NCI-H526 (cell line): ENCODE measurements around the gene DLG3.
A peak's percentile ranks its signal among the peaks of the same experiment; 100 is the strongest.
"Not testable (repeated sequence)": the region's sequence is repeated elsewhere in the genome, so short reads cannot be mapped to it uniquely, and the experiment has no call there.

ENCODE experiments used
- DNase-seq, 2 experiments: peaks; one replicate each; lab custom pipeline; 2025; lab: John Stamatoyannopoulos, UW

DLG3 gene

GRCh38 chrX:70444326-70444945, at the start of gene DLG3:
Gene DLG3 (plus strand): TSS chrX:70444835. CDS start chrX:70445202, 367 bp downstream.
- peak; percentile 31 to 70 for DNase-seq

- no peak for DNase-seq
These were observed 45.7 kb upstream of the DLG3 start for GRCh38 chrX:70398899-70399298.

DNA sequence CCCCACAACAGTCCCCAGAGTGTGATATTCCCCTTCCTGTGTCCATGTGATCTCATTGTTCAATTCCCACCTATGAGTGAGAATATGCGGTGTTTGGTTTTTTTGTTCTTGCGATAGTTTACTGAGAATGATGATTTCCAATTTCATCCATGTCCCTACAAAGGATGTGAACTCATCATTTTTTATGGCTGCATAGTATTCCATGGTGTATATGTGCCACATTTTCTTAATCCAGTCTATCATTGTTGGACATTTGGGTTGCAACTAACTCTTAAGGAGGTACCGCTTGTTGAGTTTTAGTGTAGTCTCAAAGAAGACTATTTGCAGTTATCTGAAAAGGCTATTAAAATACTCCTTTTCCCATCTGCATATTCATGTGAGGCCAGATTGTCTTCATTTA, 44.5 kb upstream of the DLG3 start:
- DNase-seq = not testable (repeated sequence)

- DNase-seq = no peak
These were observed 41.9 kb upstream of the DLG3 start for GRCh38 chrX:70402721-70403120.

GRCh38 chrX:70405003-70405402, 39.6 kb upstream of the DLG3 start:
- no peak for DNase-seq

DNA sequence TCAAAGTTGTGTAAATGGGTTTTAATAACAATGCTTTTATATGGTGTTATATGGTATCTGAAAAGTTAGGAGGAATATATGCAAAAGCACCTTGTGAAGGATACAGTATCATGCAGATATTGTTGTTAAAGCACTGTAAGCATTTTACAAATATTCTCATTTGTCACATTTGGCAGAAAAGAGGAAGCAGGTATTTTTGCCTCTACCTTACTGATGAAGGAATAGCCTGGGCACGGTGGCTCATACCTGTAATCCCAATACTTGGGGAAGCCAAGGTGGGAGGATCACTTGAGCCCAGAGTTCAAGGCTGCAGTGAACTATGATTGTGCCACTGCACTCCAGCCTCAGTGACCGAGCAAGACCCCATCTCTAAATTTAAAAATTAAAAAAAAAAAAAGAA, 33.7 kb upstream of the DLG3 start:
- DNase-seq = no peak

GRCh38 chrX:70411475-70411874, 33.2 kb upstream of the DLG3 start:
- DNase-seq = no peak

DNA sequence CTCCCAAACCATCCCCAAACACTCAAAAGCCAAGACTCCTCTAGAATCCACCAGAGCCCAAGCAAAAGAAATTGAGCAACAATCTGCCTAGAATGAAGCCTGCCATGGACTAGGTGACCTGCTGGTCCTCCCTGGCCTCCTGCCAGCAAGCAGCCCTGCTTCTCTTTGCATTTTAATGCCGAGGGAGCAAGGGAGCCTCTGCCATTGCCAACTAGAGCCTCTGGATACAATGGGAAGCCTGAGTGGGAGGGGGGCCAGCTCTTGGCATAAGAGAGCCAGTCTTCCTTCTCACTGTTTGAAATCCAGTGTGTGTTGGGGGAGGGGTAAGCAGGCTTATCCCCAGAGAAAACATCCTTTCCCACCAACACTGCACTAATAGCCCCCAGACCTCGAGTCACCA, 23.0 kb upstream of the DLG3 start:
- no peak for DNase-seq

DNA sequence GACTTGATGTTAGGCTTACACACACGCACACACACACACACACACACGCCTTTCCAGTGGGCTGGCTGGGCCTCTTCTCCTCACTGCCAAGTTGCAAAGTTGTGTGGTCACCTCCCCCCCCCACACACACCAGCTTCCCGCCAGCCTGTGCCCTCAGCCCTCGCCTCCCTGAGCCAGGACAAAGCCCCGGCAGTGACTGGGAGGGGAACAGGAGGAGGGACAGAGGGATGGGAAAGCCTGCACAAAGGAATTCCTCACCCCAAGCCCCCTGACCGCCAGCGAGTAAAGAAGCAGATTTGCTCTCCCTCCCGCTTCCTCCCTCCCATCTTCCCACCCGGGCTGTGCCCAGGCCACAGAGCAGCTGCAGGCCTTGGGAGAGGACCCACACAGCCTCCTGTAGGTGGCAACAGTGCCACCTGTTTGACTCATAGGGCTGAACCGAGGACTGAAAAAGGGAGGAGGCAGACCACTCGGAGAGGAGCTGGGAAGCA, 21.7 kb upstream of the DLG3 start, which contains the start of gene GDPD2:
TSS of gene GDPD2 (plus strand) at position 464 of the 491 bp plus-strand sequence. CDS start 1,671 bp downstream, outside the sequence.
- peak; percentile 45 to 78 for DNase-seq

GRCh38 chrX:70423936-70424675, 20.5 kb upstream of the DLG3 start:
- no peak for DNase-seq

GRCh38 chrX:70424801-70425200, 19.8 kb upstream of the DLG3 start:
- DNase-seq = no peak

- no peak for DNase-seq
These were observed 18.1 kb upstream of the DLG3 start for GRCh38 chrX:70426286-70427278.

GRCh38 chrX:70427365-70427764, 17.3 kb upstream of the DLG3 start:
- DNase-seq = no peak

DNA sequence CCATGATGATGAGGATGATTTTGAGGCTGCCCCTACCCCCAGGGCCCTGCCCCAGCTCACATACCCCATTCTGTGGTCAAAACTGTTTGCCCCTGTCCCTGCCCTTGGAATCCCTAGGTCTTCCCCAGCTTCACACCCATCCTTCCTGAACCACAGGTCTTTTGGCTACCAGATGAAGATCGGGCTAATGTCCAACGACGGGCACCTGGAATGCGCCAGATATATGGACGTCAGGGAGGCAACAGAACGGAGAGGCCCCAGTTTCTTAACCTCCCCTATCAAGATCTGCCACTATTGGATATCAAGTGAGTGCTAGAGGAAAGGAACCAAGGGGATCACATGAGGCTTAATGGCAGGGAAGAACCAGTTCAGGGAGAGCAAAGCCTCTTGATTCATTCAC, 14.9 kb upstream of the DLG3 start:
- no peak for DNase-seq

- no peak for DNase-seq
These were observed 11.4 kb upstream of the DLG3 start for GRCh38 chrX:70432936-70433847.

DNA sequence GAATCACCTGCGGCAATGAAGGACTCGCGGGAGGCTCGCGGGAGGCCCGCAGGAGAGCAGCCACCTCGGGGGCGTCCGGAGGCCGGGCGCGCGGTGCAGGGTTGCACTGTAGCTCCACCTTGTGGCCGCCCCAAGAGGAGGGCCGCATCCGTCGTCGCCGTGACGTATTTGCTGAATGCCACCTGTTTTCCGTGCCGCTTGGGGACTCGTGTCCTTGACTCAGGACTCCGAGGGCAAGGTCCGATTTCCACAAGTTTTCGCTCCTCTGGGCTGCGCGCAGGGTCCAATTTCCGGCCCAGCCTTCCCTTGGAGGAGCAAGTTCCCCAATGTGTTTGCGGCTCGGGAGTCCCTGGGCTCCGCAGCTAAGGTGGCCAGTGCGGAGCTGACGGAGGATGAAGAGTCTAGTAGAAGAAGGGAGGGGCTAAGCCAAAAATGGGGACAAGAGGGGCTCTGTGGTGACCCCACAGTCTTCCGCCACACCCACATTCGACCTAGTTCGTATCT, 10.7 kb upstream of the DLG3 start:
- DNase-seq = peak; percentile 48 to 75

GRCh38 chrX:70434352-70434866, 10.2 kb upstream of the DLG3 start:
- DNase-seq = peak; percentile 81 to 94

GRCh38 chrX:70434914-70435586, 9.6 kb upstream of the DLG3 start:
- DNase-seq = no peak

- peak in 1 of 2 experiments; percentile 45 for DNase-seq
These were observed 8.3 kb upstream of the DLG3 start for GRCh38 chrX:70436343-70436742.

GRCh38 chrX:70437011-70437410, 7.6 kb upstream of the DLG3 start:
- DNase-seq = no peak
